SK-N-SH treated with all-trans-retinoic acid at 6 μM for 48 hours (cell line): ENCODE data around the gene FREM3.
"Not testable (repeated sequence)": the region's sequence is repeated elsewhere in the genome, so short reads cannot be mapped to it uniquely, and the experiment has no call there.

ENCODE experiments used
- ATAC-seq: fragments of 200-7000 bp; cut with Tn5 transposase; 3 replicates; pipeline ENCODE4 v1.9.1; 2020; ENCODE audit warnings: mild to moderate bottlenecking, moderate library complexity
- ARNTL ChIP-seq: fragments of 450-650 bp; formaldehyde crosslinking; IDR thresholded peaks from 2 replicates; pipeline ENCODE4 v1.5.0; 2020; ENCODE audit warnings: low read depth, mild to moderate bottlenecking, moderate library complexity, borderline replicate concordance
- BACH2 ChIP-seq: fragments of 250-450 bp; sonication (Bioruptor Pico); IDR thresholded peaks from 2 replicates; pipeline ENCODE4 v1.9.0; 2021; ENCODE audit warnings: mild to moderate bottlenecking, borderline replicate concordance
- CSDC2 ChIP-seq: fragments of 250-450 bp; sonication (Bioruptor Pico); IDR thresholded peaks from 2 replicates; pipeline ENCODE4 v1.5.0; 2020; ENCODE audit warnings: mild to moderate bottlenecking, moderate library complexity
- ESRRG ChIP-seq: fragments of 250-450 bp; sonication (Bioruptor Pico); IDR thresholded peaks from 2 replicates; pipeline ENCODE4 v1.6.1; 2021; ENCODE audit warnings: mild to moderate bottlenecking
- GLIS3 ChIP-seq: fragments of 250-450 bp; sonication (Bioruptor Pico); IDR thresholded peaks from 2 replicates; pipeline ENCODE4 v1.5.0; 2020; ENCODE audit warnings: mild to moderate bottlenecking, moderate library complexity
- ISL1 ChIP-seq: fragments of 250-450 bp; sonication (Bioruptor Pico); IDR thresholded peaks from 2 replicates; pipeline ENCODE4 v2.1.2; 2022; ENCODE audit warnings: mild to moderate bottlenecking, moderate library complexity
- OSR1 ChIP-seq: fragments of 250-450 bp; sonication (Bioruptor Pico); IDR thresholded peaks from 2 replicates; pipeline ENCODE4 v1.8.0; 2022; ENCODE audit warnings: moderate library complexity, mild to moderate bottlenecking, inconsistent platforms
- PPARA ChIP-seq: fragments of 250-450 bp; sonication (Bioruptor Pico); IDR thresholded peaks from 2 replicates; pipeline ENCODE4 v1.5.0; 2020; ENCODE audit warnings: mild to moderate bottlenecking, borderline replicate concordance
- RARB ChIP-seq: fragments of 250-450 bp; sonication (Bioruptor Pico); IDR thresholded peaks from 2 replicates; pipeline ENCODE4 v1.8.0; 2021; ENCODE audit warnings: mild to moderate bottlenecking, moderate library complexity
- SNAI2 ChIP-seq: fragments of 250-450 bp; sonication (Bioruptor Pico); IDR thresholded peaks from 2 replicates; pipeline ENCODE4 v1.5.0; 2020; ENCODE audit warnings: mild to moderate bottlenecking, moderate library complexity
- TCF4 ChIP-seq: fragments of 250-450 bp; sonication (Bioruptor Pico); IDR thresholded peaks from 2 replicates; pipeline ENCODE4 v1.8.0; 2021; ENCODE audit warnings: mild to moderate bottlenecking, moderate library complexity, borderline replicate concordance
- TOX ChIP-seq: fragments of 250-450 bp; sonication (Bioruptor Pico); IDR thresholded peaks from 2 replicates; pipeline ENCODE4 v1.8.0; 2021; ENCODE audit warnings: mild to moderate bottlenecking, moderate library complexity, borderline replicate concordance
- ZC3H10 ChIP-seq: fragments of 250-450 bp; sonication (Bioruptor Pico); IDR thresholded peaks from 2 replicates; pipeline ENCODE4 v1.5.1; 2021; ENCODE audit warnings: mild to moderate bottlenecking, moderate library complexity
- ZNF565 ChIP-seq: fragments of 450-650 bp; formaldehyde crosslinking; conservative IDR thresholded peaks from 2 replicates; pipeline ENCODE4 v1.5.0; 2020; ENCODE audit warnings: low read depth, mild to moderate bottlenecking, moderate library complexity
- ZNF70 ChIP-seq: fragments of 450-650 bp; formaldehyde crosslinking; IDR thresholded peaks from 2 replicates; pipeline ENCODE4 v1.5.0; 2020; ENCODE audit warnings: mild to moderate bottlenecking, moderate library complexity
- ZNF8 ChIP-seq: fragments of 450-650 bp; formaldehyde crosslinking; IDR thresholded peaks from 2 replicates; pipeline ENCODE4 v1.5.0; 2020; ENCODE audit warnings: mild to moderate bottlenecking, moderate library complexity
- TF ChIP-seq, protein P1 (sequence below): fragments of 250-450 bp; sonication (Bioruptor Pico); IDR thresholded peaks from 2 replicates; pipeline ENCODE4 v1.8.0; 2021; ENCODE audit warnings: low read depth, mild to moderate bottlenecking, moderate library complexity, borderline replicate concordance
- TF ChIP-seq, protein P2 (sequence below): fragments of 250-450 bp; sonication (Bioruptor Pico); IDR thresholded peaks from 2 replicates; pipeline ENCODE4 v1.8.0; 2020; ENCODE audit warnings: mild to moderate bottlenecking, moderate library complexity, borderline replicate concordance
- TF ChIP-seq, protein P3 (sequence below): fragments of 250-450 bp; sonication (Bioruptor Pico); IDR thresholded peaks from 2 replicates; pipeline ENCODE4 v1.5.1; 2021; ENCODE audit warnings: mild to moderate bottlenecking, moderate library complexity

The FREM3 gene

DNA sequence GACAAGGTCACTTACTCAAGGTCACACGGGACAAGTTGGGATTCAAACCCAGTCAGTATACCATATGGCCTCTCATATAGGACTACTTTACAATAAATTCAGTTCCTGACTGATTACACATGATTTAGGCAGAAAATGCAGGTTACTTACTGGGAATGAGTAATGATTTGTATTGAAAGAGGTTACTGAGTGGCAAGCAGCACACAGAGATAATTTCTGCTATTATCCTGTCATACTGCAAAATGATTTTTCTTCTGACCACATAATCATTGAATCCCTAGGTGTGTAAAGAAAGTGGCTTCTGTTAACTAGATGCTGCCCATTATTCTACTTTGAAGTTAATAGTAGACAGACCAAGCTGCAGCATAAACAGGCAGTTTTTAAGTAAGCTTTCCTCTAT, 8.2 kb downstream of the FREM3 start:
- TF ChIP-seq BACH2 (CRISPR knock-in tag), result no peak
- TF ChIP-seq ZNF8 (CRISPR knock-in tag), result no peak
- TF ChIP-seq ZC3H10 (CRISPR knock-in tag), result no peak
- no peak for ATAC-seq

DNA sequence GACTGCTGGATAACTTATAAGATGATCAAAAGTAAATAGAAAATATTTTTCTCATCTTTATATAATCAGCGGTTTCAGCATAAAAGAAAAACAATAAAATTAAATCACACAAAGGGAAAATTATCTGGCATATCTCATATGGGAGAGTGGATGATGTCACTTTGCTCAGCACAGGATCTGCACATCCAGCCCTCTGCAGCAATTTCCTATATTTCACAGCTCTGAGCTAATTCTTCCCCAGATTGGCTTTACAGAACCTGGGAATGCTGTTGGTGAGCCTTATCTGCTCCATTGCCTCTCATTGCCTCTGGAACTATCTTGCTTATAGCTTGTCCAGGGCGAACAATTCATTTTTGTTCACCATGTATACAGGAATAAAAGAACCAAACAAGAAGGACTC, 21.0 kb downstream of the FREM3 start:
- no peak; the same call in 2 of the 3 replicates for ATAC-seq
- TF ChIP-seq, protein P1, sequence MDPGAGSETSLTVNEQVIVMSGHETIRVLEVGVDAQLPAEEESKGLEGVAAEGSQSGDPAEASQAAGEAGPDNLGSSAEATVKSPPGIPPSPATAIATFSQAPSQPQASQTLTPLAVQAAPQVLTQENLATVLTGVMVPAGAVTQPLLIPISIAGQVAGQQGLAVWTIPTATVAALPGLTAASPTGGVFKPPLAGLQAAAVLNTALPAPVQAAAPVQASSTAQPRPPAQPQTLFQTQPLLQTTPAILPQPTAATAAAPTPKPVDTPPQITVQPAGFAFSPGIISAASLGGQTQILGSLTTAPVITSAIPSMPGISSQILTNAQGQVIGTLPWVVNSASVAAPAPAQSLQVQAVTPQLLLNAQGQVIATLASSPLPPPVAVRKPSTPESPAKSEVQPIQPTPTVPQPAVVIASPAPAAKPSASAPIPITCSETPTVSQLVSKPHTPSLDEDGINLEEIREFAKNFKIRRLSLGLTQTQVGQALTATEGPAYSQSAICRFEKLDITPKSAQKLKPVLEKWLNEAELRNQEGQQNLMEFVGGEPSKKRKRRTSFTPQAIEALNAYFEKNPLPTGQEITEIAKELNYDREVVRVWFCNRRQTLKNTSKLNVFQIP, result no peak
- TF ChIP-seq, protein P2, sequence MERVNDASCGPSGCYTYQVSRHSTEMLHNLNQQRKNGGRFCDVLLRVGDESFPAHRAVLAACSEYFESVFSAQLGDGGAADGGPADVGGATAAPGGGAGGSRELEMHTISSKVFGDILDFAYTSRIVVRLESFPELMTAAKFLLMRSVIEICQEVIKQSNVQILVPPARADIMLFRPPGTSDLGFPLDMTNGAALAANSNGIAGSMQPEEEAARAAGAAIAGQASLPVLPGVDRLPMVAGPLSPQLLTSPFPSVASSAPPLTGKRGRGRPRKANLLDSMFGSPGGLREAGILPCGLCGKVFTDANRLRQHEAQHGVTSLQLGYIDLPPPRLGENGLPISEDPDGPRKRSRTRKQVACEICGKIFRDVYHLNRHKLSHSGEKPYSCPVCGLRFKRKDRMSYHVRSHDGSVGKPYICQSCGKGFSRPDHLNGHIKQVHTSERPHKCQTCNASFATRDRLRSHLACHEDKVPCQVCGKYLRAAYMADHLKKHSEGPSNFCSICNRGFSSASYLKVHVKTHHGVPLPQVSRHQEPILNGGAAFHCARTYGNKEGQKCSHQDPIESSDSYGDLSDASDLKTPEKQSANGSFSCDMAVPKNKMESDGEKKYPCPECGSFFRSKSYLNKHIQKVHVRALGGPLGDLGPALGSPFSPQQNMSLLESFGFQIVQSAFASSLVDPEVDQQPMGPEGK (CRISPR knock-in tag), result no peak
- TF ChIP-seq RARB (CRISPR knock-in tag) (no peak), ESRRG (CRISPR knock-in tag) (no peak), BACH2 (CRISPR knock-in tag) (no peak), ISL1 (CRISPR knock-in tag) (no peak), OSR1 (CRISPR knock-in tag) (no peak)

DNA sequence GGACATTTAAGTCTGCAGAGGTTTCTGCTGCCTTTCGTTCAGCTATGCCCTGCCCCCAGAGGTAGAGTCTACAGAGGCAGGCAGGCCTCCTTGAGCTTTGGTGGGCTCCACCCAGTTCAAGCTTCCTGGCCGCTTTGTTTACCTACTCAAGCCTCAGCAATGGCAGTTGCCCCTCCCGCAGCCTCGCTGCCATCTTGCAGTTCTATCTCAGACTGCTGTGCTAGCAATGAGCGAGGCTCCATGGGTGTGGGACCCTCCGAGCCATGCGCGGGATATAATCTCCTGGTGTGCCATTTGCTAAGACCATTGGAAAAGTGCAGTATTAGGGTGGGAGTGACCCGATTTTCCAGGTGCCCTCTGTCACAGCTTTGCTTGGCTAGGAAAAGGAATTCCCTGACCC, 26.8 kb downstream of the FREM3 start:
- ATAC-seq, result not testable (repeated sequence)

DNA sequence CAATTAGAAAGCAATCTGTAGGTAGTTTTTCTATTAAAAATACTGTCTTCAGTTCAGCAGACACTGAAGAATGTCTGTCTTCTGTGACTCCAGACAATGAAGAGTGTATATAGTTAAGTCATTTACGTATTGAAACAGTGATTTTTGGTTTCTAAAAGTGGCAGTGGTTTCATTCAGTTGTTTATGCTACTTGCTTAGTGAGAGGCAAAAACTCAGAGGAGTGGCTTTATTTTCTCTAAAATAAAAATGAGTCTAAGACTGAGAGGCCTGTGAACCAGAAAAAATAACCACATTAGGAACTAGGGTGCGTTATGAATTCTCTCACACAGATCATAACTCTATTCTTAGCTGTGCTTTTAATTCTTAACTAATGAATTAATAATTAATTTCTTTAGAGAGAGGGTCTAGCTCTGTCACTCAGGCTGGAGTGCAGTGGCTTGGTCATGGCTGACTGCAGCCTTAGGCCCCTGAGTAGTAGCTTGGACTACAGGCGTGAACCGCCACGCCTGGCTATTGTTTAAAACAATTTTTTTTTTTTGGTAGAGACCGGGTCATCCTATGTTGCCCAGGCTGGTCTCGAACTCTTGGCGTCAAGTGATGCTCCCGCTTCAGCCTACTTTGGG, 31.4 kb downstream of the FREM3 start:
- TF ChIP-seq CSDC2 (CRISPR knock-in tag) (no peak), ARNTL (CRISPR knock-in tag) (no peak), SNAI2 (CRISPR knock-in tag) (no peak), PPARA (CRISPR knock-in tag) (no peak), ISL1 (CRISPR knock-in tag) (no peak), ESRRG (CRISPR knock-in tag) (no peak), GLIS3 (no peak)
- TF ChIP-seq, protein P3, sequence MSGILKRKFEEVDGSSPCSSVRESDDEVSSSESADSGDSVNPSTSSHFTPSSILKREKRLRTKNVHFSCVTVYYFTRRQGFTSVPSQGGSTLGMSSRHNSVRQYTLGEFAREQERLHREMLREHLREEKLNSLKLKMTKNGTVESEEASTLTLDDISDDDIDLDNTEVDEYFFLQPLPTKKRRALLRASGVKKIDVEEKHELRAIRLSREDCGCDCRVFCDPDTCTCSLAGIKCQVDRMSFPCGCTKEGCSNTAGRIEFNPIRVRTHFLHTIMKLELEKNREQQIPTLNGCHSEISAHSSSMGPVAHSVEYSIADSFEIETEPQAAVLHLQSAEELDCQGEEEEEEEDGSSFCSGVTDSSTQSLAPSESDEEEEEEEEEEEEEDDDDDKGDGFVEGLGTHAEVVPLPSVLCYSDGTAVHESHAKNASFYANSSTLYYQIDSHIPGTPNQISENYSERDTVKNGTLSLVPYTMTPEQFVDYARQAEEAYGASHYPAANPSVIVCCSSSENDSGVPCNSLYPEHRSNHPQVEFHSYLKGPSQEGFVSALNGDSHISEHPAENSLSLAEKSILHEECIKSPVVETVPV (CRISPR knock-in tag), result no peak
- no peak for ATAC-seq

DNA sequence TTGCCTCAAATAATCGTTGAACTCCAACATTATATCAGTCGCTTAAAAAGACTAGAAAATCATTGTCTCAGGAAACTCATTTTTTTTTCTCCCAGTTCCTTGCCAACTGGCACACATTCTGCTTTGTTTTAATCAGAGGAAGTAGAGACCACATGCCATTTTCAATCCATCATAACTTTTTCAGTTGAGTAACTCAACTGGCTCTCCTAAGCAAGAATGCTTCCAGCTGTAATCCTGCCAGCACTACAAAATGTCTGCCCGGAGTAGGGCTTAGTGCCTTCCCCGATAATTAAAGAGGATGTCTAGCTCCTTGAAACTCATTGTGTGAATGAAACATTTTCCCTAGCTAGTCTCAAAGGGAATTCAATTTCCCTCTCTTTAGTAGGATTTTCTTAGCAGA, 33.0 kb downstream of the FREM3 start:
- TF ChIP-seq TOX (CRISPR knock-in tag) (peak; percentile 14; the same call in 1 of the 2 replicates), OSR1 (CRISPR knock-in tag) (no peak)
- TF ChIP-seq, all 23 proteins: peak for 1
- ATAC-seq, result peak; percentile 99

DNA sequence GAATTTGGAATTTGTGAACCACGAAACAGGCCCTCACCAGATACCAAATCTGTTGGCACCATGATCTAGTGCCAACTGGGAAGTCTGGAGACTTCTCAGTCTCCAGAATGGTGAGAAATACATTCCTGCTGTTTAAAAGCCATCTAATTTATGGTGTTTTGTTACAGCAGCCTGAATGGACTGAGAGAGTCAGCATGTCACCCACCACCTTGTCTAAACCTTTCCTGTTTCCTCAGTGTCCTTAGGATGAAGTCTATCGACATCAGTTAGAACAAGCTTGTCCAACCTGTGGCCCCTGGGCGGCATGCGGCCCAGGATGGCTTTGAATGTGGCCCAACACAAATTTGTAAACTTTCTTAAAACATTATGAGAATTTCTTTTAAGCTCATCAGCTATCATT, 42.1 kb downstream of the FREM3 start:
- TF ChIP-seq TCF4 (no peak), ZNF8 (CRISPR knock-in tag) (no peak), ZNF565 (CRISPR knock-in tag) (no peak), ZNF70 (CRISPR knock-in tag) (no peak)
- TF ChIP-seq, protein P2 (CRISPR knock-in tag), result no peak

More for the DNA sequence above, 42.1 kb downstream of the FREM3 start:
- ATAC-seq, result no peak
